ENCODE results near the gene CD209. TPM values are rescaled to one million over a fixed set of nuclear protein-coding genes. Genes with fewer than 3 reads are reported as not detected.

Gene CD209
- total RNA-seq, 1 donor from 2014 or later = not detected

DNA sequence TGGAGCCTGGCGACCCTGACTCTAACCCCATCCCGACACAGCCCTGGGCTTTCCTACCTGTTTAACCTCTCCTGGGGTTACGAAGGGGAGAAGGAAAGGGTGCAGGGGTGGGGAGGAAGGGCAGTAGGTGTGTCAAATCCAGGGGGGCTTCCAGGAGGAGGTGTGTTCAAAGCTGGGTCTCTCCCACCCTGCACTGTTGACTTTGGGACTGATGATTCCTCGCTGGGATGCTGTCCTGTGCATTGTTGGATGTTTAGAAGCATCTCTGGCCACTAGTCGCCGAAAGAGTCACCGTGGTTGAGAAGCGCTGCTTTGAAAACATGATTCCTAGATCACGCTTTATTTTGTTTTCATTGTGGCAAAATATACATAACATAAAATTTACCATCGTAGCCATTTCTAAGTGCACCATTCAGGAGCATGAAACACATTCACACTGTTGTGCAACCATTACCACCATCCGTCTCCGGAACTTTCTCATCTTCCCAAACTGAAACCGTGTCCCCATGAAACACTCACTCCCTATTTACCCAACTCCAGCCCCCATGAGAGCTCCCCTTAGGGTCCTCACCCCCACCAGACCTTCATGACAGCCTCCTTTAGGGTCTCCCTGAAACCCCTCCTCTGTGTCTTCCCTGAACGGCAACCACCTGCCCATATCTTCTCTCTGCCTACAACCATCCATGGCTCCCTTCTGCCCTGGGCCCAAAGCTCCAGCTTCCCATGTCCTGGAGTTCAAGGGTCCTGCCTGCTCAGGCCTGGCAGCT is 41.0 kb downstream of the CD209 start:
- intact Hi-C loops (cut with micrococcal nuclease) = no loop called here

DNA sequence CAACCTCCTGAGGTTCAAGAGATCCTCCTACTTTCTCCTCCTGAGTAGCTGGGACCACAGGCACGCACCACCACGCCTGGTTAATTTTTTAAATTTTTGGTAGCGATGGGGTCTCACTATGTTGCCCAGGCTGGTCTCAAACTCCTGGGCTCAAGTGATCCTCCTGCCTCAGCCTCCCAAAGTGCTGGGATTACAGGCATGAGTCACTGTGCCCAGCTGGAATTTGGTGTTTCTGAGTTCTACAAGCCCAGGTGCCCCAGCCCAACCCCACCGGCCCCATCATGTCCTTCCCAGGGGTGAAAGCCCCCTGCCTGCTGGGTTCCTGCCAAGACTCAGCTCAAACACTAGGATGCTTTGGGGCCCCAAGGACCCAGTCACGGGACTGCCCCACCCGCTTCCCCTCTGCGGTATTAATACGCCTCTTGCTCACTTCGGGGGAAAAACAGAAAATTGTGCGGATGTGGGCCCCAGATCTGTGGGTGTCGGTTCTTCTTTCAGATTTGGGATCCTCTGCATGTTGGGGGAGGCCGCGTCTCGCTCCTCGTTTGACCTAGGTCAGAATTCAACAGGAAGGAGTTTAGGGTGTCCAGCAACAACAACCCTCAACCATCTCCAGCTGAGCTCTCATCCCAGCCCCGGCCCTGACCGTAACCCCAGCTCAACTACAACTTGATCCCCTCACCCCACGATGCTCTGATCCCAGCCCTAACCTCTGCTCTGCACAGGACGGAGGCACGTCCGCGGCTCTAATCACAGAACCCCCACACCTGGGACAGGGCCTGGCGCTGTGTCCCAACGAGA is 41.7 kb downstream of the CD209 start:
- intact Hi-C loops (cut with micrococcal nuclease) = no loop called here

DNA sequence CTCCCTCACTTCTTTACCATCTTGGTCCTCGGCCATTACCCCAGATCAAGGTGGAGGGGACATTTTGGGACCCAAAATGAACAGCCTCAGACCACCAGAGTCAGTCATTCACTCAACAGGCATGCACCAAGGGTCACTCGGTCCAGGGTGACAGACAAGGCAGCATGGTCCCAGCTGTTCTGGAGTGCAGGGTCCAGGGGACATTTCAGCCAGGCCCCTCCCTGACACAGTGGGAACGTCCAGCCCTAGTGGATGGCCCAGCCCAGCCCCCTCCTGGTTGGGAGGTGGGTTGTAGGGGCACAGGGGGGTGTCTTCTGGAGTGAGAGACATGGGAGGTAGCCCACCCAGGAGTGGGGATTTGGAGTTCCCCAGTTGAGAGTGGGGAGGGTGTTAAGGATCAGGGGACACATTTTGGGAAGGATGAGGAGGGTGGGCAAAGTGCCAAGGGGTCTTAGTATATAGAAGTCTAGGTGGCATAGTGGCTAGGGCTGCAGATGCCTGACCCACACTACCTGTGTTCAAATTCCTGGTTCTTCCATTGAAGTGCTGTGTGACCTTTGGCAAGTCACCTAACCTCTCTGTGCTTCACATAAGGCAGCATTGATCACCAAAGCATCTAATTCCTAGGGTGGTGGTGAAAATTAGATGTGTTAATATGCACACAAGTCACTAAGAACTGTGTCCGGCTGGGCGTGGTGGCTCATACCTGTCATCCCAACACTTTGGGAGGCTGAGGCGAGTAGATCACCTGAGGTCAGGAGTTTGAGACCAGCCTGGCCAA is 42.9 kb downstream of the CD209 start:
- intact Hi-C loops (cut with micrococcal nuclease) = no loop called here

DNA sequence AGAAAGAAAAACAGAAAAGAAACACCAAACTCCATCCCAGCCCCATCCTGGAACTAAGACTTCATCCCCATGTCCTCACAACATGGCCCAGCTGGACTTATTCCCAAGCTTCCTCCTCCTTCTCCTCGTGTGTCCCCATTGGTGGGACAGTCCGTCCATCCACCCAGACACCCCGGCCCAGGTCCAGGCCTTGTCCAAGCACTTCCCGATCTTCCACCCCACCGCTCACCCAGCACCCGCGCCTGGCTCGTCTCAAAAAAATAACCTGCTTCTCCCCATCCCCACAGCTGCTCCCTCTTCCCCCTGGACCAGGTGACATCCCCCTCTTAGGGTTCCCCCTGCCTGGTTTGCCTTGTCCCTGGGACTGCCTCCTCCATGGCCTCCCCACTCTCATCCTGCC is 44.0 kb downstream of the CD209 start:
- intact Hi-C loops (cut with micrococcal nuclease) = no loop called here

DNA sequence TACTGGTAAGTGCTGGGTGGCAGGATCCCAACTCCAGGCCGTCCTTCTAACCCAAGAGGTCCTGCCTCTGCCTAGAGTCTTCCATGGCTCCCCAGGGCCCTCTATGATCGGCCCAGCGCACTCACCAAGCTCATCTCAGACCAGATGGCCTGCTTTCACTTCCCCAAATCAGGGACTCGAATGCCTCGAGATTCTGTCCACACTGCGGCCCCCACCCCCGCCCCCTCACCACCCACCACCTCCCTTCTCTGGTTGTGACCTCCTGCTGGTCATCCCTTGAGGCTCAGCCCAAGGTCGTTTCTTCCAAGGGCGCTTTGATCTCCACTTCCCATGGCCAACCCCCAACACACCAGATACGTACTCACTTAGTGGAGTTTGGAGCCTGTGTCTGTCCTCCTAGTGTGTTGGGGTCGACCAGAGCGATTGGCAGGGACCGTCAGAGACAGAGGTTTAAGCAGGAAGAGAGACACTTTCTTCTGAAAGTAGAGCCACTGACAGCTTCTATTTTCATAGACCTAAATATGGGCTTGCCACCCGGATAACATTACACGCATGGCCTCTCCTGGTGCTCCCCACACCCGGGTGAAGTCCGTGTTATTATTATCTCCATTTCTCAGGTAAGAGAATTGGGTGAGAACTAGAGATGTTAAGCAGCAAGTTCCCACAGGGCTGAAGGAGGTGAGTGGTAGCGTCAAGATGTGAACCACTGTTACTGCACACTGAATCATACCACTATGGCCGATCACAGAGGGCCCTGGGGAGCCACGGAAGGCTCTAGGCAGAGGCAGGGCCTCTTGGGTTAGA is 45.5 kb downstream of the CD209 start, which contains the start of gene FCER2:
Gene FCER2 (minus strand): TSS at position 478 of the 804 bp plus-strand sequence. CDS start 2,371 bp downstream, outside the sequence.
- intact Hi-C loops (cut with micrococcal nuclease) = no loop called here

DNA sequence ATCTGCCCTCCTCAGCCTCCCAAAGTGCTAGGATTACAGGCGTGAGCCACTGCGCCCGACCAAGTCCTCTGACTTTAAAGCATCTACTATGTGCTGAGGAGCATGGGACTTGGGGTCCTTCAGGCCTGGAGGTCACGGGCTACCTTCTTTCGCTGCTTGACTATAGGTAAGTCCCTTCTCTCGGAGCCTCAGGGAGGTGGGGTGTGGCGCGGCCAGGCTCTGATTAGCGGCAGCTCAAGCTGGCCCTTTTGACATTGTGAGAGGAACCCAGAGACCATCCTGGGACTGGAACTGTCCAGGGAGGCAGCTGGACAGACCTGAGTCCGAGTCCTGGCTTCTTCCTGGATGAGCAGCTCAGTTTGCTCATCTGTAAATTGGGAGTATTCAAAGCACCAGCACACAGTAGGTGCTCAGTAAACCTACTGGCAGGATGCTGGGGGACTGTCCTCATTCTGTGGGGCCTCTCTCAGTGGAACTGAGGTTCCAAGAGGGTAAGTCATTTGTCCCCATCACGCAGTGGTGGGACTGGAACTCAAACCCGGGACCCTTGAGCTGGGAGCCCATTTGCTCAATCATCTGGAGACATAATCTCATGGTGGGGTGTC is 46.2 kb downstream of the CD209 start:
- intact Hi-C loops (cut with micrococcal nuclease) = no loop called here

DNA sequence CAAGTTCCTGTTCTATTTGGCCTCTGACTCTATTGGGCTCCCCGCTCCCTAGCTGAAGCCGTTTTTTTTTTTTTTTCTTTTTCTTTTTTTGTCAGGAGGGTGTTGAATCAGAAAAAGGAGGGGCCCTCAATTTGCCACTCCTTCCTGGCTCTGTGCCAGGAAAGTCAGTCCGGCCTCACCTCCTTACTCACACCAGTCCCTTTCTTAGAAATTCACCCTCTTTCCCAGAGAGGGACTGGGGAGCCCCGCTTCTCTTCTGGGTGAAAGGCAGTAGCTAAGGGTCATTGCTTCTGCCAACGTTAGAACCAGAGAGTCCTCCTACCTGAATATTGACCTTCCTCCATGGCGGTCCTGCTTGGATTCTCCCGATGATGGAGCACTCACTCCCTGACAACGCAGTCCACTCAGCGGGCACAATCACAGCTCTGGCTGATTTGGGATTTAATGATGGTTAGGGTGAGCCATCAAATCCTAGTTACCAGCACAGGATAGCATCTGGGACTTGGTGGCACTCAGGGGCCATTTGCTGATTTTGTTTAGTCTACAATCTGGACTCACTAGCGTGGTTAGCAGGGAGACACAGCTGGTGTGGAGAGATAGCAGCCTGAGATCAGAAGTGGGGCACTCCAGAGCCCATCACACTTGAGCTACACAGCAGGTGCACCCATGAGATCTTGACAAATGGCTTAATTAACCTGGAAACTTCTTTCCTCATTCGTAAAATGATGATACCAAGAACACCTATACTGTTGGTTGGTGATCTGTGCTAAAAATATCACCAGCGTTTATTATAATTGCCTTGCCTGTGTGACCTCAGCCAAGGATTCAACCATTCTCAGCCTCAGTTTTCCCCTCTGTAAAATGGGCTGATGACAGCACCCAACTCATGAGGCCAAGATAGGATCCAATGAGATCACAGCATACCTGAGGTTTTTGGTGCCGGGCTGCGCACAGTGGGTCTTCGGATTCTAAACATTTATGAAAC is 47.6 kb downstream of the CD209 start:
- intact Hi-C loops (cut with micrococcal nuclease) = no loop called here

DNA sequence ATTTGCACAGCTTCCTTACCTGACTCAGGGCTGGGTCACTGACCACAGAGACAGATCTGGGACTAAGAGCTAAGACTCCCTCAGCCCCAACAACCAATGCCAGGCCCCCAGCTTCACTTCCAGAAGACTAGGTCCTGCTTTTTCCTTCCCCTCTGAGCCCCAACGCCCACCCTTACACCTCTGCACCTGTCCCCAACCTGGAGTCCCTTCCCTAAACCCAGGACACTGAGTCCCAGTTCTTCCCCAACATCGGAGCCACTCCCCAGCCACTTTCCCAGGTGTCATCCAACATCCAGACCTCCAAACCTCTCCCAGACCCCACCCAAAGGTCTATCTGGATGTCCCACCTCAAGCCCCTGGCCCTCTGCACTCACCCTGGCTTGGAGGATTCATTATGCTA is 48.3 kb downstream of the CD209 start:
- intact Hi-C loops (cut with micrococcal nuclease) = no loop called here

DNA sequence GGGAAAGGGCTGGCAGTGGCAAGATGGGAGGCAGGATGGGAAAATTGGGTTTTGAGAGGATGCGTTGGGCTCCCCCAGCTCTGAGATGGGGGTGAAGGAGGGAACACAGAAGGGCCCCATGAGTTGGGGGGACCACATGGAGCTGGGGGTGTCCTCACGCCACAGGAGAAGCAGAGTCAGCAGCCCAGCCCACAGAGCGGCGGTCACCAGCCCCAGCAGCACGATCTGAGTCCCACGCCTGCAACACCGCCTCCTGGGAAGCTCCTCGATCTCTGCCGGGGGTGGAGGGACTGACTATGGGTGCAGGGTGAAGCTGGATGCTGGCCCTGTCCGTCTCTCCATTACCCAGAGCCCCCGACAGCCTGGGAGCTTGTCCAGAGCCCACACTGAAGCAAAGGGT is 48.8 kb downstream of the CD209 start:
- intact Hi-C loops (cut with micrococcal nuclease) = no loop called here

DNA sequence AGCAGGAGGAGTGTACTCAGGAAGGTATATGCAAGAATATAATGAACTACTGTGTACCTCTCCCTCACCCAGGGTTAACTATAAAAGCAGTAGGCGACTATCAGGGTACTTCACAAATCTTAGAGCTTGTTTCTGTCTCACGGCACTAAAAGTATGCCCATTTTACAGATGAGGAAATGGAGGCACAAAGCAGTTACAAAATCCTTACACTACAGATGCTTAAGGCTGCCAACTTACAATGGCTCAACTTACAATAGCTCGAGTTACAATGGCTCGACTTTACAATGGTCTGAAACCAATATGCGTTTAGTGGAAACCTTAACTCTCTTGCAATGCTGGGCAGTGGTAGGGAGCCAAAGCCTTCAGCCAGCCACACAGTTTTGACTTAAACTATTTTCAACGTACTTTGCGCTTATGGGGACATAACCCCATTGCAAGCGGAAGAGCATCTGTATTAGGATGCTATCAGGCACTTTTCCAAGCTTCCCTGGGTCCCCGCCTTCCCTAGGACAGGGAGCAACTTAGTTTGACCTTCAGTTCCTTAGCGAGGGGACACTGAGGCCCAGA is 49.5 kb downstream of the CD209 start:
- intact Hi-C loops (cut with micrococcal nuclease) = no loop called here

DNA sequence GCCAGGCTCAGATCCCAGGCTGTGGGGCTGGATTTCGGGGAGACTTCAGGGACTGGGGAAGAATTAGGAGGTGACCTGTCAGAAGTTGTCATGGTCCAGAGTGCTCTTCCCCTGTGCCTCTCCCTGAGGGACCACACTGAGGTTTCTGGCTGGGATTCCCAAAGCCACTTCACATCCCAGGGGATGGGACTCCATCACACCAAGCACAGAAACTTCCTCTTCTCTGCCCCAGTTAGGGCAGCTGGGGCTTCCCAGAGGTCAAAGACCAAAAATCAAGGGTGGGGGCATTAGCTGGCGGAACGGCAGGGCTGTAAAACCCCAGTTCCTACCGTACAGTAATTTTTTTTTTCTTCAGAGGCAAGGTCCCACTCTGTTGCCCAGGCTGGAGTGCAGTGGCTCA is 52.8 kb downstream of the CD209 start:
- intact Hi-C loops (cut with micrococcal nuclease) = no loop called here

DNA sequence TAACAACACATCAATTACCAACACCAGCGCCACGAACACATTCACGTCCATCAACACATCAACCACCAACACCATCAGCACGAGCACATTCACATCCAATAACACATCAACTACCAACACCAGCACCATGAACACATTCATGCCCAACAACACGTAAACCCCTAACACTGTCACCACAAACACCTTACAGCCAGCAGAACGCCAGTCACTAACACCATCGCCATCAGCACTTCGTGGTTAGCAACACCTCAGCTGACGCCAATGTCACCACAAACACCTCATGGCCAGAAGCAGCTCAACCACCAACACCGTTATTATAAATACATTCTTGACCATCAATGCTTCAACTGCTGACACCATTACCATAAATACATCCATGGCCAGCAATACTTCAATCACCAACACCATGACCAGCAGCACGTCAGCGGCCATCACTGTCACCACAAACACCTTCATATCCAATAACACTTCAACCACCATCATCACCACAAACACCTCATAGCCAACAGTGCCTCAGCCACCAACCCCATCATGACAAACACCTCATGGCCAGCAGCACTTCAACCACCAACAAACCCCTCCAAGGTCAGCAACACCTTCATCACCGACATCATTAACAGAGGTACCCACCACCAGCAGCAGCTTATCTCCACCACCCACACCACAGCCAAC is 54.8 kb downstream of the CD209 start:
- intact Hi-C loops (cut with micrococcal nuclease) = no loop called here

DNA sequence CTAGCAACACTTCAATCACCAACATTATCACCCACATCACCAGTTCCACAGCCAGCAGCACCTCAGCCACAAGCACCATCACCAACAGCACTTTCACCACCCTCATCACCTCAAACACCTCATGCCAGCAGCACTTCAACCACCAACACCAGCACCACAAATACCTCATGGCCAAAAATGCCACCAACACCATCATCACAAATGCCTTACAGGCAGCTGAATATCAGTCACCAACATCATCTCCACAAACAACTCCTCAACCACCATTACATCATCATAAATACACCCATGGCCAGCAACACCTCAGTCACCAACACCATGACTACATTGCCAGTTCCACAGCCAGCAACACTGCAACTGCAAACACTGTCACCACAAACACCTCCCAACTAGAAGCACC is 55.8 kb downstream of the CD209 start:
- intact Hi-C loops (cut with micrococcal nuclease) = no loop called here

DNA sequence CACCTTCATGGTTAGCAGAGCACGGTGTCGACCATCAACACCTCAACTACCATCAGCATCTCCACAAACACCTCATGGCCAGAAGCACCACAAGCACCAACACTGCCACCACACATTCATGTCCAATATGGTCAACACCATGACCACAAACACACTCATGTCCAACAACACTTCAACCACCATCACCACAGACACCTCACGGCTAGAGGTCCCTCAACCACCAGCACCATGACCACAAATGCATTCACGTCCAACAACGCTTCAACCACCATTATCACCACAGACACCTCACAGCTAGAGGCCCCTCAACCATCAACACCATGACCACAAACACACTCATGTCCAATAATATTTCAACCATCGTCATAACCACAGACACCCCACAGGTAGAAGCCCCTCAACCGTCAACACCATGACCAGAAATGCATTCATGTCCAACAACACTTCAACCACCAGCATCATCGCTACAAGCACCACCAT is 56.5 kb downstream of the CD209 start:
- intact Hi-C loops (cut with micrococcal nuclease) = no loop called here

Measured in T-helper 2 cell treated with Interferon-gamma antibody and Interleukin-4, amounts not matched to agents 100 ng/mL and 5 ng/mL, for 36 hours (primary cell).